Placental epithelial cell (primary cell): ENCODE results near the gene MC5R. TPM values are rescaled to one million over a fixed set of nuclear protein-coding genes. Genes with fewer than 3 reads are reported as not detected.

Experiments used
- total RNA-seq: library from RNA; depleted of rRNA; stranded (reverse); fragments of >200 nt; gene quantifications from 2 replicates; pipeline ENCODE4 v1.2.3, GENCODE V29; 2012

MC5R gene
- not detected in 2 replicates for total RNA-seq

DNA sequence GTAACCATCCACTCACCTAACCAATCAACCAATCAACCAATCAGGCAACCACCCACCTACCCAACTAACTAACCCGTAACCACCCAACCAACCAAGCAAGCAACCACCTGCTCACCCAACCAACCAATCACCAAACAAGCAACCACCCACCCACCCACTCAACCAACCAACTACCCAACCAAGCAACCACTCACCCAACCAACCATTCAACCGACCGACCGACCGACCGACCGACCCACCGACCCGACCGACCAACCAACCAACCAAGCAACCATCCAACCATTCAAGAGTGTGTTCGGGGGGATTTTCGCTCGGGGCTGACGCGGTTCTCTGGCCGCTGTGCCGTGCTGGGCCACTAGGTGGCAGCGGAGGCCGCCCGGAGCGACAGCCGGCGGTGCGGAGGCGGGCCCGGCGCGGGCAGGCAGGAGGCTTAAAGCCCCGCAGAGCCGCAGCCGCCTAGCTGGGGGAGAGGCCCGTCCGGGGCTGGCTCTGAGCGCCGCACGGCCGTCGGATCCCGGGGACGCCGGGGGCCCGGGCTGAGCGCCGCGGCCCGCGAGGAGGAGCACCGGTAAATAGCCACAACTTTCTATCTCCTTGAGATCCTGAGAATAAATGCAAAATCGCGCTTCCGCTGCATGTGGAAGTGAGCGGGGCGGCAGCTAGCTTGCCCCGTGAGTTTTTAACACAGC, at the start of gene MC5R:
MC5R (plus strand) TSS at position 443 of the 689 bp plus-strand sequence. CDS start 1,617 bp downstream, outside the sequence.

Other genes with a start within 250 kb of the MC5R start
- gene FAM210A, start 97.6 kb upstream of the MC5R start, total RNA-seq, result 15.3 and 18.5 TPM in 2 replicates
- gene RNMT, start 97.5 kb upstream of the MC5R start, total RNA-seq, result 28.3 and 29.7 TPM in 2 replicates
- gene MC2R, start 91.4 kb downstream of the MC5R start, total RNA-seq, result not detected in 2 replicates